Activated CD8-positive, alpha-beta memory T cell treated with anti-CD3 and anti-CD28 coated beads for 36 hours (primary cell): ENCODE measurements around the gene ANKRD29. TPM values are rescaled to one million over a fixed set of nuclear protein-coding genes. Genes with fewer than 3 reads are reported as not detected.
"Not testable (repeated sequence)": the region's sequence is repeated elsewhere in the genome, so short reads cannot be mapped to it uniquely, and the experiment has no call there.

Source experiments
- CTCF ChIA-PET: fragments of 350-600 bp; sonication (Branson Sonifier 250); formaldehyde crosslinking; loops from one replicate; lab custom pipeline; 2021; ENCODE audit warnings: antibody characterized with exemption; lab: Charles Lee
- POLR2A ChIA-PET: fragments of 350-600 bp; sonication (Branson Sonifier 250); formaldehyde crosslinking; loops from one replicate; lab custom pipeline; 2021; ENCODE audit warnings: antibody characterized with exemption; lab: Charles Lee
- total RNA-seq, 2 experiments: library from RNA; stranded (reverse); gene quantifications; one replicate each; pipeline ENCODE4 v1.2.3, GENCODE V29; 2021

ANKRD29 gene
- total RNA-seq, 2 experiments from 2014 or later = not detected

DNA sequence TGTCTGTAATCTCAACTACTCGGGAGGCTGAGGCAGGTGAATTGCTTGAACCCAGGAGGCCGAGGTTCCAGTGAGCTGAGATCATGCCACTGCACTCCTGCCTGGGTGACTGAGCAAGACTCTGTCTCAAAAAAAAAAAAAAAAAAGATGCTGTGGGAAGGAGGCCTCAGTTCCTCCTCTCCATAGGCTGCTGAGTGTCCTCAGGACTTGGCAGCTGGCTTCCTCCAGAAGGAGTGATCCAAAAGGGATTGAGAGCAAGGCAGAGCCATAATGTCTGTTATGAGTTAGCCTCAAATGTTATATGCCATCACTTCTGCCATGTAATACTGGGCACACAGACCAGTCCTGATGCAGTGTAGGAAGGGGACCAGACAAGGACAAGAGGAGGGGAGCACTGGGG lies 69.8 kb downstream of the ANKRD29 start:
- ChIA-PET POLR2A (no interaction called here), CTCF (no interaction called here)

DNA sequence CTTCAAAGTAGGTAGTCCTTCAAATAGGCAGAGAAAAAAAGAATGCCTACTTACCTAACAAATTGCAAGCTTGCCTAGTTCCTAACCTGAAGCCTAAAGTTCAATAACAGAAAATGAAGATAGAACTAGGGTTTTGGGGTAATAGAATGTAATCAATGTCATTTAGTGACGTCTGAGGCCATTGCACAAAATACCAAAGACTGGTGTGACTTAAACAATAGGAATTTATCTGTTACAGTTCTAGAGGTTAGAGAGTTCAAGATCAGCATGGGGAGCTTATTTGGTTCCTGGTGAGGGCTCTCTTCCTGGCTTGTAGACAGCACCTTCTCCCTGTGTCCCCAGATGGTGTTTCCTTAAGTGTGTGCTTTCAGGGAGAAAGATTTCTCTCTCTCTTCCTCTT lies 71.7 kb downstream of the ANKRD29 start:
- POLR2A ChIA-PET = no interaction called here
- CTCF ChIA-PET = no interaction called here

DNA sequence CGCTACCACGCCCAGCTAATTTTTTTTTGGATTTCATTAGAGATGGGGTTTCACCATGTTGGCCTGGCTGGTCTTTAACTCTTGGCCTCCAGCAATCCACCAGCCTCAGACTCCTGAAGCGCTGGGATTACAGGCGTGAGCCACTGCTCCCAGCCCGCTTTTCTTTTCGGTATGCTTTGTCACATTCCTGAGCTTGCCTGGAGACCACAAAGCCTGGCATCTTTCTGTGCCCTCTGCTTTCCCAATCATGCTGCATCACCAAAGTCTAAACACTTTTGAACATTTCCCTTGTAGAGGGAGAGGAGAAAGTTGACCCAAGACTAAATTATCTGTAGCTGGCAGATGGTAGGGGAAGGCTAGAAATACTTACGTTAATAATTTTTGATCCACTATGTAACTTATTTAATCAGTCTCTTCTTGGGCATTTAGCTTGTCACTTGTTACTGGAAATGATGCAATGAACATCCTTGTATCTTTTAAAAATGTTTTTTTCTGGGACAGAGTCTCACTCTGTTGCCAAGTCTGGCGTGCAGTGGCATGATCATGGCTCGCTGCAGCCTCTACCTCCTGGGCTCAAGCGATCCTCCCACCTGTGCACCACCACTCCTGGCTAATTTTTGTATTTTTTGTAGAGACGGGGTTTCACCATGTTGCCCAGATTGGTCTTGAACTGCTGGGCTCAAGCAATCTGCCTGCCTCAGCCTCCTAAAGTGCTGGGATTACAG lies 73.7 kb downstream of the ANKRD29 start:
- POLR2A ChIA-PET = no interaction called here
- CTCF ChIA-PET = interaction anchor here (0.7 kb wide), 1 partner anchor 550 kb away, joined by 3 read pairs; the partner anchor contains the start of gene CABYR

DNA sequence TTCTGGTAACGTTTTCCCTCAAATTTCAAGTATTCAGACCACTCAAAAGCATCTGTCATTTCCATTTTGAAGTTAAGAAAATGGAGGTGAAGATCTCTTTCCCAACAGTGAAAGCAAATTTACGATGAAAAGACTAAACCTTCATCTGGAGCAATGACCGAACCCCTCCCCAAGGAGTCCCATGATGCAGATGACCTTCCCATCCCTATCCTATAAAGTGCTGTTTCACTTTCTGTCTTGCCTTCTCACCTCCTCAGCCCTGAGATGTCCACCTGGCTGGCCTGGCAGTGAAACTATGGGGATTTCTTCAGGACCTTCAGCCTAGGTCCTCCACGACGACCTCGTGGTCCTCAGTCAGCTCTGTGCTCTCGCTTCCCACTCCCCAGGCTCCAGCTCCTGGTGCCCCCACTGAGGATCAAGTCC lies 75.5 kb downstream of the ANKRD29 start:
- CTCF ChIA-PET = interaction anchor here (1.3 to 1.5 kb wide), 2 partner anchors 72 to 81 kb away, joined by 3 to 5 read pairs; no protein-coding TSS in a partner anchor
- POLR2A ChIA-PET = interaction anchor here (0.5 kb wide), 1 partner anchor 70 kb away, joined by 3 read pairs; no protein-coding TSS in a partner anchor

DNA sequence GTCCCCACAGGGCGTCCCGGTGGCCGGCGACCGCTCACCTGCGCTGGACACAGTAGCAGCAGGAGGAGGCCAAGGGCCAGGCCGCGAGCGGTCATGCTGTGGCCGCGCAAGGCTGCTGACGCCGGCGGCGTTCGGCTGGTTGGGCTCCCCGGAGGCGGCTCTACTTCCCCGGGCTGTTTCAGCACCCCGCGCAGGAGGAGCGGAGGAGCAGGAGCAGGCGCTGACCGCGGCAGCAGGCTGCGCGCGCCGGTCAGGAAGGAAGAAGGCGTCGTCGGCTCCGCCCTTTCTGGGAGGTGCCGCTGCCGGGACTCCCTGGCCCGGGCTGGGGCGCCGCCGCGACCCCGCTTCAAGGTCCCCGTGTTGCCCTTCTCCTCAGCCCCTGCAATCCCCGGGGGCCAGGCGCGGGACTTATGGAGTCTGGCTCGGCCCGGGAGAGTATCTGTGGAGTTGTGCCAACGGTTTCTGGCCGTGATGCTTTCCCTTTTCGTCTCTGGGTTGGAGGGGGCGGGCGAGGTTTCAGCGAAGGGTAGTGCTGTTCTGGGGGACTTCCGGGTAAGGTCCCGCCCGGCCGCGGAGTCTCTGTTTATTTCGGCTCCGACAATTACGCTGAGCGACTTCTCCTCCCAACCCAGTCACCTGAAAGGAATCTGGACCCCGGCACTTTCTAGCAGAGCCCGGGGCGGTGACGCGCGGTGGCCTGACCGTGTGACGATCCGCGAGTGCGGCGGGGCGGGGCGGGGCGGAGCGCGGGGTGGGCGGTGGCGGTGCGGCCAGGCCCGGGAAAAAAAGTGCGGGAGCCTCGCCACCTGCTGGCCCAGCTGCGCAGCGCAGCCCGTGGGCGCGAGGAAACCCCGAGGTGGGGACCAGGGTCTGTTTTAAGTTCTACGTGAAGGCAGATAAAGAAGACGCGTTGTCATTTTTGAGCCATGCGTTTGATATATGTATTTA lies 76.2 kb downstream of the ANKRD29 start, which contains the start of gene NPC1:
Gene NPC1, minus strand, starts transcription at position 258 of the 948 bp plus-strand sequence. Its CDS starts 163 bp downstream, at position 95.
- CTCF ChIA-PET = interaction anchor here (0.8 to 2.1 kb wide), 5 partner anchors 10 to 81 kb away, joined by 3 to 10 read pairs (median 5); no protein-coding TSS in a partner anchor
- POLR2A ChIA-PET = interaction anchor here (0.5 to 1.3 kb wide), 4 partner anchors 12 to 70 kb away, joined by 3 to 5 read pairs (median 4); no protein-coding TSS in a partner anchor

DNA sequence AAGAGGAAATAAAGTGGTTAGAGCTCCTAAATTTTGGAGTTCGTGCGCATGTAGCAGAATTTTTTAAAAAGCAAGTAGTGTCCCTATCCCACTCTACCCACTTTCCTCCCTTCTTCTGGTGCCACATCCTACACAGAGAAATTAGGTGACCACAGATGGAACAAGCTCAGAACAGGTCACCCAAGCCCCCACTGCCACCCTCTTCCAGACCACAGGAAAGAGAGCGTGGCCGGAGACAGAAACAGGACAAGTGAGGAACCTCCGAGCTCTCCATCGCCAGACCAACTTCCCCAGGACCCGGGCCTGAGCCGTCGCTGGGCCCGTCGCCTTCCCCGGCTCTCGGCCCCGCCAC lies 76.8 kb downstream of the ANKRD29 start:
- CTCF ChIA-PET = interaction anchor here (0.8 to 2.1 kb wide), 4 partner anchors 11 to 118 kb away, joined by 3 to 10 read pairs (median 4); no protein-coding TSS in a partner anchor
- POLR2A ChIA-PET = interaction anchor here (1.0 to 1.3 kb wide), 3 partner anchors 12 to 70 kb away, joined by 3 to 5 read pairs (median 4); no protein-coding TSS in a partner anchor

DNA sequence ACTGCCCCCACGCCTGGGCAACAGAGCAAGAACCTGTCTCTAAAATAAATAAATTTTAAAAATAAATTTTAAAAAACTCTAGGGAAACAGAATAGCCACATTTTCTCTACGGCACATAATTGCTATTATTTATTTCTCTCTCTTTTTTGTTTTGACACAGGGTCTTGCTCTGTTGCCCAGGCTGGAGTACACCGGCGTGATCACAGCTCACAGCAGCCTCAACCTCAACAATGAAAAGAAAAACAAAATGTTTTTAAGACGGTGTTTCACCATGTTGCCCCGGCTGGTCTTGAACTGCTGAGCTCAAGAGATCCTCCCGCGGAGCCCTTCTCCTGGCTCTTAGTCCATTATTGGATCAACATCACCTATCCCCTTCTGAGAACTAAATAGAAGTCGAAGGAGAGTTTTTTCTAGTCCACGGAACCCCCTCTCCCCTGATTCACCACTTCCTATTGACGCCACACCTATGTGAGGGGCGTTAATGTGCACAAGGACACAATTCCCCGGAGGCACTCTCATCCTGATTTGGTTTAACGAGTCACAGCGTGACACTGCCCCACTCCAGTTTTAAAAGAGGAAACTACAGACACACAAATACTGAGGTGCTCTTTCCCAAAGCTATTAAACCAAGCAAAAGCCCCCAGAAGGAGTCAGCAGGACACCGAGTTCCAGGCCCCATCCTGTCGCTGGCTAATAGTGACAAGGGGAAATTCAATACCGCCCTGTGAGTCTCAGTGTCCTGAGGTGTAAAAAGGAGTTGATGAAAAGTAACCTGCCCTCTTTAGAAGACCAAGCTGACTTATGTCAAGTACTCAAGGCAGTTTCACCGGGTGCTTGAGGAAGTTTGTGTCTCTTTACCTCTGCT lies 77.5 kb downstream of the ANKRD29 start:
- ChIA-PET POLR2A (interaction anchor here (1.0 to 1.3 kb wide), 4 partner anchors 11 to 80 kb away, joined by 3 to 5 read pairs (median 4); no protein-coding TSS in a partner anchor), CTCF (interaction anchor here (0.8 to 2.1 kb wide), 5 partner anchors 12 to 118 kb away, joined by 3 to 10 read pairs (median 3); no protein-coding TSS in a partner anchor)

DNA sequence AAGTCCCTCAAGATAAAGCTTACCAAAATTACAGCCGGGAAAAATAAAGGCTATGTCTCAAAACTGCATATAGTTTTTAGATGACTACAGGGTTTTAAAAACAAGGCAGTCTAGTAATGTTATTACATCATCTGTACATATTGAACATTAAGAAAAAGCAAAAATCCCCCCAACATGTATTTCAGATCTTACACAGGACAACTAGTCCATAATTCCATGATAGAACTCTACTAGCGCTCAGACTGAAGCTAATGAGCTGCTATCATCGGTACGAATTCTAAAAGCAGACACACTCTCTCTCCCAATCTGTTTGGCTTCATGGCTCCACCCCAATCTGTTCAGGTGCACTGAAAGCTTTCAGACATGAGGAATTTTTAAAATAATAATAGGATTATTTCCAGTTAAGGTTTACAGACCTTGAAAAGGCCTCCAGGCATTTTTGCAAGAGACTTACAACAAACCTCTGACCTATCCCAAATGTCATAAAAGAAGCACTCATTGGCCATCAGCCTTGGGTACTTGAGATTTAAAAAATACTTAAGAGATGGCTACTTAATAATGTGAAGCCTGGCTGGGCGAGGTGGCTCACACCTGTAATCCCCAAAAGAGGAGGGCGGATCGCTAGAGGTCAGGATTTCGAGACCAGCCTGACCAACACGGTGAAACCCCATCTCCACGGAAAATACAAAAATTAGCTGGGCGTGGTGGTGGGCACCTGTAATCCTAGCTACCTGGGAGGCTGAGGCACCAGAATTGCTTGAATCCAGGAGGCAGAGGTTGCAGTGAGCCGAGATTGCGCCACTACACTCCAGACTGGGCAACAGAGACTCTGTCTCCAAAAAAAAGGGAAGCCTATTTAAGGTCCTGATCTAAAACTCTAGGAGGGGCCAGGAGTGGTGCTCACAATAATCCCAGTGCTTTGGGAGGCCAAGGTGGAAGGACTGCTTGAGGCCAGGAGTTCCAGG lies 78.4 kb downstream of the ANKRD29 start:
- ChIA-PET CTCF (interaction anchor here (1.3 to 2.1 kb wide), 2 partner anchors 12 to 69 kb away, joined by 3 to 10 read pairs; no protein-coding TSS in a partner anchor), POLR2A (interaction anchor here (1.1 kb wide), 1 partner anchor 79 kb away, joined by 3 read pairs; no protein-coding TSS in a partner anchor)

DNA sequence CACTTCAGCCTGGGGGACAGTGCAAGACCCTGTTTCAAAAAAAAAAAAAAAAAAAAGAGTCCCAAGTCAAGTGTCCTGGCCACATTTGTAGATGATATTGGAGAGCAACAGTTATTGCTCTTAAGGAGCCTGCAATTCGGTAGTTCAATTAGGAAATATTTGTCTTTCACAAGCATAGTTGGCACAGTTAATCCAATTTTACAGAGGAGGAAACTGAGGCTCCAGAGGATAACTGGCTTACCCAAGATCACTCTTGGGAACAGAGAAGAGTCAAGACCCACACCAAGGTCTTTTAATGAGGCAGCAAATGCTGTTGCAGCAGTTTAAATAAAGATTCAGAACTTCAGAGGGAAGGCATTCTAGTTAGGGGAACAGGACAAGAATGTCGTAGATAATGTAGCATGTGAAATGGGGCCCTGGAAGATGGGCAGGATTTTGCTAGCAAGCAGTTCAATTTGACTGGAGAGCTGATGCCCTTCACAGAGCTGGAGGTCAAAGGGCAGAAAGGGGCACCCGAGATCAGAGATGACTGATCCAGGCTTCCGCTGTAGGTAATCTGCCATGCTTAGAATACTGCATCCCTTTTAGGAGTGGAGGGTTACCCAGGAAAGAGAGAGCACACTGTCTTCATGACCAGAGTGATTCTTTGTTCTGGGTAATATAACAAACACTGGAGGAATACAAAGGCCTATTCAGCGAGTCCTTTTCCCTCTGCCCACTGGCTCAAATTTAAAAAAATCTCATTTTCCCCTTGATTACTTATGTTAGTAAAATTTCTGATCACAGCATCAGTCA lies 79.4 kb downstream of the ANKRD29 start:
- ChIA-PET CTCF (interaction anchor here (0.7 to 1.0 kb wide), 3 partner anchors 26 to 715 kb away, joined by 3 to 4 read pairs (median 4); no protein-coding TSS in a partner anchor), POLR2A (no interaction called here)

DNA sequence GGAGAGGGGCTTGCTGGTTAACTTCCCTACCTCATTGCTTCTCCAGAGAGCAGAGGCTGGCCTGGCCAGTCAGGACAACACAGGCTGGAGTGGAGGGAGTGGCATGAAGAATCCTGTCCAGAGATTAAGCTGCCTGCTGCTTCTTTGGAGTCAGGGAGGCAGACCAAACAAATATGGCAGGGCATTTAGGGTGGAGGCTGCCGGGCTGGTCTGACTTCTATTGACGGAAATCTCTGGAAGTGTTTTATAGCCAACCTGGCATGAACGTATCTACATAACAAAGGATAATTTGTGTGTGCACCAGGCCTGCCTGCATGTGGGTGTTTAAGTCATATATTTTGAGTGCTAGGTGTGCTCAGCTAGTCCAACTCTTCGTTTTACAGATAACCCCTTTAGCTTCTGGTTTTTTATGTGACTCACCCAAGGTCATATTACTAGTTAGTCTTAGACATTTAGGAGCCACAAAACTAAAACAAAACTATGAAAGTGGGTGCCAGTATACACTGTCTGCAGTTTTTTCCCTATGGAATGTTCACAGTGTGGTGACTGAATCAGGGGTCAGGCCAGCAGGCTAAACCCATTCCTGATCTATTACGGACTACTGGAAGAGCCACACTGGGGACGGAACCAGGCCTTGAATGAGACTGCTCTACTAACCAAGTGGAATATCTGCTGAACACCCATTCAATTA lies 81.9 kb downstream of the ANKRD29 start:
- ChIA-PET CTCF (interaction anchor here (1.2 kb wide), 1 partner anchor 82 kb away, joined by 3 read pairs; no protein-coding TSS in a partner anchor), POLR2A (no interaction called here)

DNA sequence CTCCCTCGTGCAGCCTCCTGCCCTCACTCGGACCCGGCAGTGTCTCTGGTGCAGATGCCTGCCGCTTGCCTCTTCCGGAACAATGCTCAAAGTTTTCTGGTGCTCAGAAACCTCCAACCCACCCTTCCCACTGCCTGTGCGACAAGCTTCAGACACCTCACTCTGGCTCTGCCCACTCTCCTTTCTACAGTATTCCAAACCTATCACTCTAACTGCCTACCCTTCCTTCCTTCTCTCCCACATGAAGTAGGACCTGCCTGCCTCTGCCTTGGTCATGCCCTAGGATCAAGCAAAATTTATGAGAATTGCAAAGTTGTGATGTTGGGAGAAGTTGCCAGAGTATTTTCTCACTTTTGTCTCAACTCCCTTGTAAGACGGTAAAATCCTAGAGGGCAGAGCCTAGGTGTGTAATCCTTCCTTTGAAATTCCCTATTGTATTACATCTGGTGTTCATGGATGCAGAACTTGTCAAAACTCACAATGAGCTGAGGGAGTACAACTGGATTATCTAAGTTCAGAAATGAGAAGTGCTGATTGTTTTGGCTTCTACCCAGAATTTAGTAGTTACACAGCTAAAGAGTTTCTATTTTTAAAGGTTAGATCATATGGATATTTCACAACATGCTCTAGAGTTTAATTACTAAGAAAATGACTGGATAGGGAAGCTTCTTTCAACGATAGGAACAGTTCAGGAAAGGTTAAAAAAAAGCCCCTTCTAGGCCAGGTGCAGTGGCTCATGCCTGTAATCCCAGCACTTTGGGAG lies 83.6 kb downstream of the ANKRD29 start:
- POLR2A ChIA-PET = no interaction called here
- CTCF ChIA-PET = interaction anchor here (0.7 kb wide), 1 partner anchor 544 kb away, joined by 3 read pairs; no protein-coding TSS in a partner anchor

DNA sequence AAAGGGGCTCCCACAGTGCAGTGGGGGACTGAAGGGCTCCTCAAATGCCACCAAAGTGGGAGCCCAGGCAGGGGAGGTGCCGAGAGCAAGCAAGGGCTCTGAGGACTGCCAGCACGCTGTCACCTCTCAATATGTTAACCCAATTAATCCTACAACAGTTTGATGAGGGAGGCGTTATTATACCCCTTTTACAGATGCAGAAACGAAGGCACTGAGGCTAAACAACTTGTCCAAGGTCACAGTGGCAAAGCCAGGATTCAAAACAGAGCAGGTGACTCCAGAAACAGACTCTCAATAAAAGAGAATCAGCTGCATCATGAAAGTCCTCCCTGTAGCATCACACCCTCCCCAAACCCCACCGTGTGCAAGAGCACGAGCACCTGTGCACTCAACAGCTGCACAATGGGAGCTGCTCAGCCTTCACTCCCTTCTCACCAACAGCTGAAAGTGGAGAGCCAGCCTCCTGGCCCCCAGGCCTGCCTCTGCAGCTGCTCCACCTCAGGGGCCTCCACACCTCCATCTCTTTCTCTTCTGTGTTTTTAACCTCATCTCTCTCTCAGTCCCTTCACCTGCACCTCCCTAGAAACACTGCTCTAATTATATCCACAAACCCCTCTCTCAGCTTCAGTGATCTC lies 84.5 kb downstream of the ANKRD29 start:
- POLR2A ChIA-PET = no interaction called here
- CTCF ChIA-PET = no interaction called here

DNA sequence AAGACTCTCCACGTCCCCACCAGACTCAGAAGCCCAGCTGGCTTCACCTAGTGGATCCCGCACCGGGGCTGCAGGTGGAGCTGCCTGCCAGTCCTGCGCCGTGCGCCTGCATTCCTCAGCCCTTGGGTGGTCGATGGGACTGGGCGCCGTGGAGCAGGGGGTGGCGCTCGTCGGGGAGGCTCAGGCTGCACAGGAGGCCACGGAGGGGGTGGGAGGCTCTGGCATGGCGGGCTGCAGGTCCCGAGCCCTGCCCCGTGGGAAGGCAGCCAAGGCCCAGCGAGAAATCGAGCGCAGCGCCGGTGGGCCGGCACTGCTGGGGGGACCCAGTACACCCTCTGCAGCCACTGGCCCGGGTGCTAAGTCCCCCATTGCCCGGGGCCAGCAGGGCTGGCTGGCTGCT lies 85.2 kb downstream of the ANKRD29 start:
- CTCF ChIA-PET, POLR2A ChIA-PET: not testable (repeated sequence)

DNA sequence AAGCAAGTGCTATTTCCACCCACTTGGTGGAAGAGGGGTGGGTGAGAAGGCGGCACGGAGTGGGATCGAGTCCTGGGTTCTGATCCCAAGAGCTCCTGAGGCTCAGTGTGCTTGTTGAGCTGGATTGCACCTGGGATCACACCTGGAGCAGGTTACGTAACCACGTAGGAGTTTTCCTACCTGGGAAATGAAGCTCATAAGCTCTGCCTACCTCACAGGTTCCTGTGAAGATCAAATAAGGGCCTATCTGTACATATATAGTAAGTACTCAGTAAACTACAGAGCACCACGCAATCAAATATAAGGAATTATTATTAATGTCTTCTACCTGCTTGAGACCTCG lies 87.4 kb downstream of the ANKRD29 start:
- POLR2A ChIA-PET = interaction anchor here (1.0 kb wide), 1 partner anchor 59 kb away, joined by 3 read pairs; no protein-coding TSS in a partner anchor

More for the DNA sequence above, 87.4 kb downstream of the ANKRD29 start:
- CTCF ChIA-PET = no interaction called here
